Adrenal gland (tissue), 12 donors: ENCODE measurements around the gene SPEG. TPM values are rescaled to one million over a fixed set of nuclear protein-coding genes. Genes with fewer than 3 reads are reported as not detected.
"Not testable (repeated sequence)": the region's sequence is repeated elsewhere in the genome, so short reads cannot be mapped to it uniquely, and the experiment has no call there.

ENCODE experiments used
- DNase-seq, 7 donors: peaks; one replicate each; pipeline ENCODE4 v3.0.0-alpha.2; 2019 to 2020
- H3K27ac ChIP-seq, 5 donors: fragments of 200-600 bp; sonication (generic) in 4 of 5; 1 replicate in 3 of 5; 2 replicates in 2 of 5; pipeline versions ENCODE4 v1.5.1 to v1.8.0; 2016 to 2020; ENCODE audit warnings: mild to moderate bottlenecking in 1 of 5
- H3K27me3 ChIP-seq: fragments of 200-600 bp; 2 replicates; pipeline ENCODE4 v1.8.0; 2021
- H3K36me3 ChIP-seq, 2 donors: fragments of 200-600 bp; replicated peaks in 1 of 2; 1 replicate in 1 of 2; 2 replicates in 1 of 2; pipeline versions ENCODE4 v1.5.1 to v1.8.0; 2018 to 2022
- H3K4me1 ChIP-seq, 2 donors: fragments of 200-600 bp; replicated peaks in 1 of 2; 1 replicate in 1 of 2; 2 replicates in 1 of 2; pipeline versions ENCODE4 v1.5.1 to v1.8.0; 2018 to 2021
- H3K4me3 ChIP-seq, 4 donors: fragments of 200-600 bp; sonication (generic) in 3 of 4; one replicate each; pipeline ENCODE4 v1.5.1; 2016 to 2018
- H3K9me3 ChIP-seq, 3 donors: fragments of 200-600 bp; sonication (generic) in 1 of 3; replicated peaks in 1 of 3; 1 replicate in 2 of 3; 2 replicates in 1 of 3; pipeline versions ENCODE4 v1.5.1 to v1.8.0; 2016 to 2021
- POLR2A ChIP-seq, 2 donors: fragments of 450-650 bp; IDR thresholded peaks; one replicate each; pipeline ENCODE4 v1.6.1; 2017; ENCODE audit warnings: antibody characterized with exemption in 2 of 2, mild to moderate bottlenecking in 2 of 2, moderate library complexity in 1 of 2
- whole genome bisulfite sequencing, 4 donors: extraction: QIAGEN DNeasy Blood & Tissue Kit in 2 of 4; methylation state at CpG; one replicate each; pipeline versions ENCODE4 v1.1.5 to v1.1.7; 2013 to 2017; 5-methylcytosine and 5-hydroxymethylcytosine counted together
- intact Hi-C, 2 donors: fragments of 100-400 bp; cut with DNase I; formaldehyde crosslinking; loops; one replicate each; pipeline versions ENCODE4 v1.14.1 to v1.15.0; 2022 to 2023
- polyA plus RNA-seq, 3 donors: library from polyadenylated mRNA; stranded (reverse); fragments of 200-250 nt in 2 of 3; fragments of 350-450 nt in 1 of 3; fragmentation: Illumina TruSeq in 1 of 3; extraction: RNeasy Lipid Tissue Mini Kit (QIAGEN cat#74804) in 1 of 3; gene quantifications; one replicate each; pipeline ENCODE4 v1.2.3, GENCODE V29; 2013 to 2014
- total RNA-seq, 9 donors: library from RNA; depleted of rRNA in 4 of 9; stranded (reverse); fragments of >200 nt in 4 of 9; fragments of 120-200 nt in 1 of 9; fragmentation: NEBNext Ultra II Directional in 1 of 9; extraction: Animal tissue kit (Norgen Biotek cat#: 25700) in 1 of 9; gene quantifications; one replicate each; pipeline versions ENCODE4 v1.1.0 to v1.2.4, GENCODE V29; 2013 to 2023
- TF ChIP-seq, protein P1 (sequence below), 6 experiments: fragments of 450-650 bp in 4 of 6; fragments of 200-600 bp in 2 of 6; sonication (generic) in 1 of 6; IDR thresholded peaks; 1 replicate in 5 of 6; 2 replicates in 1 of 6; pipeline versions ENCODE4 v1.5.1 to v1.8.0; 2016 to 2021; ENCODE audit warnings: antibody characterized with exemption in 6 of 6, mild to moderate bottlenecking in 2 of 6, moderate library complexity in 1 of 6
- donor health status: healthy with polysubstance abuse.
- donor health status: Bipolar disorder and iron deficiency.
- donor health status: DM: yes; HTN: yes; CAD: no.
- donor health status: DM: no; HTN: no; CAD: no.
- donor health status: DM: no; HTN: no; CAD: no.
- donor health status: DM: yes; HTN: yes; CAD: no.

Gene SPEG
- total and polyA plus RNA-seq, 12 donors = 0.66 to 178 (median 5.5) TPM

DNA sequence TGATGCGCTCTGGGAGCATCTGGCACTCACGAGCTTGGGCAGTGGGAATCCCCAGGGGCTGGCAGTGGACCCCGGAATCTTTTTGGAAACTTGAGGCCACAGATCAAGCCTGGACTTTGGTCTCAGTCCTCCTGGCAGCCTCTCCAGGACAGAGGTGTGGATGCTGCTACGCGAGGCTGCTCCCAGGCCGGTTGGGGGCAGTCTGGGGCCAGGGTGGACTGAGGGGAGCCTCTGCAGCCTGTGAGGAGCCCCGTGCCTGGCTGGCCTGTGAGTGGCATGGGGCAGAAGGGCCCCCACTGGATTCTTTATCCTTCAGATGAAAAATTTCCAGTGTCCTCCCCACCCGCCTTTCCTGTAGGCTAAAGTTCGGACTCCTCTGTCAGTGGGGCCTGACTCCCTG, 29.2 kb upstream of the SPEG start:
- 78 to 89% (median 83%) methylated on average over 4 to 9 of the region's 9 CpGs for WGBS, 4 donors

DNA sequence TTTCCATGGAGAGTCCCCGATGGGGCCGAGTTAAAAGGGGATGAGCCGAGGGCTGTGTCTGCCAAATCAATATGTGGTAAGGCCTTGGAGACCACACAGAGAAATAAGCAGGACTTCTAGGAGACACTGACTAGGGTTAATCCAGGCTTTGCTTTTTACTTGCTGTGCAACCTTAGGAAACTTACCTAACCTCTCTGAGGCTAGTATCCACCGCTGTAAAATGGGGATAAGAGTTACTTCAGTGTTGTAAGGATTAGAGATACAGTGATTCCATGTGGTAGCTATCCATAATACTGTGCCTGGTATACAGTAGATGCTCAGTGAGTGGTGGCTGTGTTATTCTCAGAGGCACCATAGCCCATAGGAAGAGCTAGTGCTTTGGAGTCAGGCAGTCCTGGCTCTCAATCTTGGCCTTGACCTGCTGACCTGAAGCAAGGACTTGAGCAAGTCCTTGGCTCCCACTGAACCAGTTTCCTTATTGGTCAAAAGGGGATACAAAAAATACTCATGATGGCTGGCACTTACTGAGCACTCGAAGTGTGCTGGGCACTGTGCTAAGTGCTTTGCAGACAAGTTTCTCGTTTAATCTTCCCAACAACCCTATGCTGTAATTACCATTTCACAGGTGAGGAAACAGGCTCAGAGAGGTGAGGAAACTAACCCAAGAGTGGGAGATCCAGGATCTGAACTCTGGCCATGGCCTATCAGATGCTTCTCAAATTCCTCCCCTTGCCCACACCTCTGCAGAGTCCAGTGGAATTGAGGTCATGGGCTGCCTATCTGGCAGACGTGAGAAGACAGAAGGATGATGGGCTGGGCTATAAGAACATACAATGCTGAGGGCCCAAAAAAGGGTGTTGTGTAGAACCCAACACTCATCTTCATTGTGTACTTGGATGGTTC, 28.4 kb upstream of the SPEG start:
- TF ChIP-seq, protein P1, sequence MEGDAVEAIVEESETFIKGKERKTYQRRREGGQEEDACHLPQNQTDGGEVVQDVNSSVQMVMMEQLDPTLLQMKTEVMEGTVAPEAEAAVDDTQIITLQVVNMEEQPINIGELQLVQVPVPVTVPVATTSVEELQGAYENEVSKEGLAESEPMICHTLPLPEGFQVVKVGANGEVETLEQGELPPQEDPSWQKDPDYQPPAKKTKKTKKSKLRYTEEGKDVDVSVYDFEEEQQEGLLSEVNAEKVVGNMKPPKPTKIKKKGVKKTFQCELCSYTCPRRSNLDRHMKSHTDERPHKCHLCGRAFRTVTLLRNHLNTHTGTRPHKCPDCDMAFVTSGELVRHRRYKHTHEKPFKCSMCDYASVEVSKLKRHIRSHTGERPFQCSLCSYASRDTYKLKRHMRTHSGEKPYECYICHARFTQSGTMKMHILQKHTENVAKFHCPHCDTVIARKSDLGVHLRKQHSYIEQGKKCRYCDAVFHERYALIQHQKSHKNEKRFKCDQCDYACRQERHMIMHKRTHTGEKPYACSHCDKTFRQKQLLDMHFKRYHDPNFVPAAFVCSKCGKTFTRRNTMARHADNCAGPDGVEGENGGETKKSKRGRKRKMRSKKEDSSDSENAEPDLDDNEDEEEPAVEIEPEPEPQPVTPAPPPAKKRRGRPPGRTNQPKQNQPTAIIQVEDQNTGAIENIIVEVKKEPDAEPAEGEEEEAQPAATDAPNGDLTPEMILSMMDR (IDR thresholded peaks at IDR 0.05) = no peak
- no peak for TF ChIP-seq POLR2A (IDR thresholded peaks at IDR 0.05)
- WGBS, 4 donors = 81 to 84% (median 83%) methylated on average over 7 of the region's 7 CpGs
- no peaks in the 10 kb centered on the region for H3K9me3 ChIP-seq
- H3K36me3 ChIP-seq = no peaks in the 10 kb centered on the region
- no peak for DNase-seq
- H3K27me3 ChIP-seq = no peaks in the 10 kb centered on the region
- intact Hi-C loops = loop anchor here (10.0 kb wide), 1 partner anchor 69 kb away; no protein-coding TSS in a partner anchor
- H3K27ac ChIP-seq = no peak overlapping the region
- H3K4me1 ChIP-seq = no peaks in the 10 kb centered on the region
- no peak overlapping the region for H3K4me3 ChIP-seq

More for the DNA sequence above, 29.2 kb upstream of the SPEG start:
- Histone ChIP-seq H3K27me3 (no peaks in the 10 kb centered on the region), H3K36me3 (no peaks in the 10 kb centered on the region), H3K4me3 (no peak overlapping the region), H3K27ac (no peak overlapping the region), H3K4me1 (no peaks in the 10 kb centered on the region), H3K9me3 (no peaks in the 10 kb centered on the region)
- no peak for TF ChIP-seq POLR2A (IDR thresholded peaks at IDR 0.05)
- TF ChIP-seq, protein P1 (IDR thresholded peaks at IDR 0.05) = no peak
- DNase-seq = no peak
- intact Hi-C loops = loop anchor here (10.0 kb wide), 1 partner anchor 69 kb away; no protein-coding TSS in a partner anchor

DNA sequence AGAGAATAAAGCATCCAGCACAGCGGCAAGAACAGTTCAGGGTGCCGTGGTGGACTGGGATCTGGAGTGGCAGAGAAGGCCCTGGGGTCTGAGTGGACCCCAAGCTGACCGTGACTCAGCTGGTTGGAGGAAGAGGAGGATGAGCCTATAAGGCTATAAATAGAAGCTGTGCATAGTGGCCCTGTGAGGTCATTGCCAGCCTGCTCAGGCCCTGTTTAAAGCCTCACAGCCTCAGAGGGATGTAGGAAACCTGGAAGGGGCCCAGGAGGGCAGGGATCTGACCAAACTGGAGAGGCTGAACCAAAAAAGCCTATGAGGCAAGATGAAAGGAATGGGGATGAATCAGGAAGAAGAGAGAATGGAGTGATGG, 27.8 kb upstream of the SPEG start:
- TF ChIP-seq, protein P1 (IDR thresholded peaks at IDR 0.05) = no peak
- TF ChIP-seq POLR2A (IDR thresholded peaks at IDR 0.05) = no peak
- no peak for DNase-seq
- no peaks in the 10 kb centered on the region for H3K9me3 ChIP-seq
- no peaks in the 10 kb centered on the region for H3K36me3 ChIP-seq
- 78 to 95% (median 89%) methylated on average over 3 of the region's 3 CpGs for WGBS, 4 donors
- H3K4me3 ChIP-seq = no peak overlapping the region
- H3K4me1 ChIP-seq = no peaks in the 10 kb centered on the region
- no peak overlapping the region for H3K27ac ChIP-seq
- intact Hi-C loops = loop anchor here (10.0 kb wide), 1 partner anchor 68 kb away; no protein-coding TSS in a partner anchor
- no peaks in the 10 kb centered on the region for H3K27me3 ChIP-seq

GRCh38 chr2:219407343-219407742, 27.3 kb upstream of the SPEG start:
- intact Hi-C loops = loop anchor here (10.0 kb wide), 1 partner anchor 67 kb away; no protein-coding TSS in a partner anchor
- H3K4me1 ChIP-seq, H3K4me3 ChIP-seq, H3K27ac ChIP-seq, H3K27me3 ChIP-seq, H3K9me3 ChIP-seq, DNase-seq, H3K36me3 ChIP-seq: not testable (repeated sequence)
- 68 to 70% (median 69%) methylated on average over 5 of the region's 5 CpGs for WGBS, 4 donors
